Measurements from ENCODE around the gene PYGO1. TPM values are rescaled to one million over a fixed set of nuclear protein-coding genes. Genes with fewer than 3 reads are reported as not detected.

PYGO1 gene
- total and polyA plus RNA-seq, 2 of the 4 experiments (the other 2 are of a cell fraction): 3.0 to 6.6 TPM

DNA sequence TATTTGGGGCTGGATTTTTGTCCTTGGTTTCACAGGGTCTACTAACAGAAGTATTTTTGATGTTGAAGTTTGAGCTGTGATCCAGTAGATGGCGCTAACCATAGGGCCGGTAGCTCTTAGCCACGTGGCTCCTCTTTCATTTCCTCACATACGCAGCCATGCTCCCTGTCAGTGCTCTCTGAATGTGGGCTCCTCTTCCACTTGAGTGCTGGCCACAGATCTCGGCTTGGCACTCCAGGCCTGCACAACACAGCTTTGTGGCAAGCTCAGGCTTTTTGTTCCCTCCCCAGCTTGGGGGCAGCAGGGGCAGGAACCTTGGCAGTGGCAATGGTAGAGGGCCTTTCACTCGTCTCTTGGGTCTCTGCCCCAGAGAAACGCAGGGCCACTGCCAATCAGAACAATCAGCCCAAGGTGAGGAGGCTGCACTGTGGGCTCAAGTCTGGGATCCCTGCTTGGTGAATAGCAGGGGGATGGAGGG is 61.5 kb downstream of the PYGO1 start:
- H2BK5ac ChIP-seq (ENCODE audit: low read depth, low read length, poor library complexity, severe bottlenecking): no peak overlapping the region
- DNase-seq (peak; percentile 71), ATAC-seq (ENCODE audit: low read depth) (peak; percentile 89)
- H3K4me1 ChIP-seq (ENCODE audit: control insufficient read depth, insufficient read depth, low read length): peaks cover 2% of the 10 kb centered on the region
- H3K4ac ChIP-seq (ENCODE audit: low read depth, low read length): peak overlapping the region; percentile 34; the same call in 1 of the 2 replicates
- no peak overlapping the region for H3K4me2 ChIP-seq (ENCODE audit: low read depth, low read length)
- no peaks in the 10 kb centered on the region for H3K9me1 ChIP-seq (ENCODE audit: insufficient read depth, low read length)
- intact Hi-C loops (cut with micrococcal nuclease): loop anchor here (1.0 to 5.0 kb wide), 2 partner anchors 115 to 391 kb away; no protein-coding TSS in a partner anchor
- no peaks in the 10 kb centered on the region for H3K36me3 ChIP-seq (ENCODE audit: control insufficient read depth, insufficient read depth, low read length)
- H2BK20ac ChIP-seq (ENCODE audit: low read depth, low read length): no peak overlapping the region
- H2BK120ac ChIP-seq (ENCODE audit: low read depth, low read length): no peak overlapping the region
- H2AK9ac ChIP-seq (replicated peaks; ENCODE audit: low read depth, low read length, poor library complexity): peak overlapping the region; percentile 7
- H4K8ac ChIP-seq (ENCODE audit: low read depth in 2 of 2, low read length in 2 of 2): peak overlapping the region; percentile 65 to 73; a peak in 3 of 4 replicates
- H3K23ac ChIP-seq (ENCODE audit: low read depth, low read length): no peak overlapping the region
- H3K18ac ChIP-seq (ENCODE audit: low read depth, low read length): no peak overlapping the region
- WGBS, 2 experiments (ENCODE audit: extremely low coverage in 2 of 2, insufficient read length in 1 of 2): 25% methylated on average over 2 of the region's 7 CpGs; no CpG with 5 or more reads in 1 of the 2 experiments
- H3K56ac ChIP-seq (ENCODE audit: extremely low read depth, insufficient read depth, low read length): no peak overlapping the region
- H2AK5ac ChIP-seq (ENCODE audit: low read depth, low read length): no peak overlapping the region
- H2AFZ ChIP-seq (replicated peaks; ENCODE audit: low read length, poor library complexity): peak overlapping the region; percentile 87
- H3K27ac ChIP-seq (ENCODE audit: insufficient read depth, low read length): no peak overlapping the region
- H4K20me1 ChIP-seq (ENCODE audit: insufficient read depth, low read length): no peaks in the 10 kb centered on the region
- peak overlapping the region; percentile 24; the same call in 1 of the 2 replicates for H3K14ac ChIP-seq (replicated peaks; ENCODE audit: low read depth, low read length)
- BruUV-seq (replicated peaks): no TSS peak
- H4K5ac ChIP-seq (ENCODE audit: low read depth, low read length): 0 out of 2 replicates have a peak overlapping the region, but pooled peaks have one; percentile 27
- H3K79me1 ChIP-seq (ENCODE audit: low read depth in 1 of 2, low read length in 2 of 2): no peaks in the 10 kb centered on the region
- H2BK15ac ChIP-seq (ENCODE audit: low read depth, low read length): no peak overlapping the region; the same call in 2 of the 3 replicates
- no peak overlapping the region for H3K4me3 ChIP-seq (ENCODE audit: insufficient read depth, low read depth, low read length)
- TF ChIP-seq MAFK (IDR thresholded peaks at IDR 0.05; ENCODE audit: low read depth, low read length) (no peak), POLR2A (IDR thresholded peaks at IDR 0.05; ENCODE audit: low read depth, low read length) (no peak), SMC3 (IDR thresholded peaks at IDR 0.05; ENCODE audit: low read depth, low read length) (peak; percentile 82), RFX5 (IDR thresholded peaks at IDR 0.05; ENCODE audit: low read depth, low read length) (no peak), MAZ (IDR thresholded peaks at IDR 0.05; ENCODE audit: borderline replicate concordance, low read depth, low read length) (no peak), RAD21 (IDR thresholded peaks at IDR 0.05; ENCODE audit: low read length) (peak; percentile 69), MXI1 (IDR thresholded peaks at IDR 0.05; ENCODE audit: borderline replicate concordance, low read depth, low read length) (peak; percentile 92)
- TF ChIP-seq, protein P1, sequence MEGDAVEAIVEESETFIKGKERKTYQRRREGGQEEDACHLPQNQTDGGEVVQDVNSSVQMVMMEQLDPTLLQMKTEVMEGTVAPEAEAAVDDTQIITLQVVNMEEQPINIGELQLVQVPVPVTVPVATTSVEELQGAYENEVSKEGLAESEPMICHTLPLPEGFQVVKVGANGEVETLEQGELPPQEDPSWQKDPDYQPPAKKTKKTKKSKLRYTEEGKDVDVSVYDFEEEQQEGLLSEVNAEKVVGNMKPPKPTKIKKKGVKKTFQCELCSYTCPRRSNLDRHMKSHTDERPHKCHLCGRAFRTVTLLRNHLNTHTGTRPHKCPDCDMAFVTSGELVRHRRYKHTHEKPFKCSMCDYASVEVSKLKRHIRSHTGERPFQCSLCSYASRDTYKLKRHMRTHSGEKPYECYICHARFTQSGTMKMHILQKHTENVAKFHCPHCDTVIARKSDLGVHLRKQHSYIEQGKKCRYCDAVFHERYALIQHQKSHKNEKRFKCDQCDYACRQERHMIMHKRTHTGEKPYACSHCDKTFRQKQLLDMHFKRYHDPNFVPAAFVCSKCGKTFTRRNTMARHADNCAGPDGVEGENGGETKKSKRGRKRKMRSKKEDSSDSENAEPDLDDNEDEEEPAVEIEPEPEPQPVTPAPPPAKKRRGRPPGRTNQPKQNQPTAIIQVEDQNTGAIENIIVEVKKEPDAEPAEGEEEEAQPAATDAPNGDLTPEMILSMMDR (conservative IDR thresholded peaks at IDR 0.05; ENCODE audit: low read depth, low read length): peak; percentile 70
- TF ChIP-seq, protein P2, sequence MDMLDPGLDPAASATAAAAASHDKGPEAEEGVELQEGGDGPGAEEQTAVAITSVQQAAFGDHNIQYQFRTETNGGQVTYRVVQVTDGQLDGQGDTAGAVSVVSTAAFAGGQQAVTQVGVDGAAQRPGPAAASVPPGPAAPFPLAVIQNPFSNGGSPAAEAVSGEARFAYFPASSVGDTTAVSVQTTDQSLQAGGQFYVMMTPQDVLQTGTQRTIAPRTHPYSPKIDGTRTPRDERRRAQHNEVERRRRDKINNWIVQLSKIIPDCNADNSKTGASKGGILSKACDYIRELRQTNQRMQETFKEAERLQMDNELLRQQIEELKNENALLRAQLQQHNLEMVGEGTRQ (IDR thresholded peaks at IDR 0.05; ENCODE audit: low read depth, low read length): peak; percentile 82
- H3K9ac ChIP-seq (ENCODE audit: low read depth, low read length): no peak overlapping the region
- no peaks in the 10 kb centered on the region for H3K9me3 ChIP-seq (ENCODE audit: control insufficient read depth, insufficient read depth, low read length)
- dilution Hi-C loops (cut with HindIII; ENCODE audit: low sequenced_read_pairs, unreplicated experiment): no loop called here
- POLR2A ChIA-PET (ENCODE audit: unreplicated experiment): no interaction called here
- H3K27me3 ChIP-seq (ENCODE audit: control insufficient read depth, insufficient read depth, low read length): peaks cover 6% of the 10 kb centered on the region; the same call in 1 of the 2 replicates
- no peak overlapping the region; the same call in 1 of the 2 replicates for H4K91ac ChIP-seq (ENCODE audit: insufficient read depth, low read depth, low read length)
- CTCF ChIA-PET: interaction anchor here (0.8 to 1.5 kb wide), 9 partner anchors 10 to 118 kb away, joined by 3 to 5 read pairs (median 3); no protein-coding TSS in a partner anchor
- in situ Hi-C loops (cut with MboI; ENCODE audit: low sequenced_read_pairs): loop anchor here (5.0 kb wide), 1 partner anchor 111 kb away; no protein-coding TSS in a partner anchor

Data from IMR-90 (cell line).